ENCODE data around the gene SSH3.

SSH3 gene

DNA sequence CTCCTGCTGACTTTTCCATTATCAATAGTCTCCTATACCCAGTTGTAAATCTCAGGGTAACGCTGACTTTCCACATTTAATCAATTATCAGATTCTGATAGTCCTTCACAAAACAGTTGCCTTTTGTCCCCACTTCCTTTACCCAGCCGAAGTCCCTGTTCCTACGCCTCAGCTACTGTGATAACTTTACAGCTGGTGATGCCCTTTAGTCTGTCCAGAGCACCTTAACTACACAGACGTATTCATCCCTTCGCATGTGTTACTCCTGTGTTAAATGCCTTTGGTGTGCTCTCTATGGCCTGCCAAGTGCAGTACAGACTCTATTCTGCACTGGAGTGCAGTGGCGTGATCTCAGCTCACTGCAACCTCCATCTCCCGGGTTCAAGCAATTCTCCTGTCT is 20.2 kb downstream of the SSH3 start:
- ATAC-seq: no peak
- TF ChIP-seq, protein P1, sequence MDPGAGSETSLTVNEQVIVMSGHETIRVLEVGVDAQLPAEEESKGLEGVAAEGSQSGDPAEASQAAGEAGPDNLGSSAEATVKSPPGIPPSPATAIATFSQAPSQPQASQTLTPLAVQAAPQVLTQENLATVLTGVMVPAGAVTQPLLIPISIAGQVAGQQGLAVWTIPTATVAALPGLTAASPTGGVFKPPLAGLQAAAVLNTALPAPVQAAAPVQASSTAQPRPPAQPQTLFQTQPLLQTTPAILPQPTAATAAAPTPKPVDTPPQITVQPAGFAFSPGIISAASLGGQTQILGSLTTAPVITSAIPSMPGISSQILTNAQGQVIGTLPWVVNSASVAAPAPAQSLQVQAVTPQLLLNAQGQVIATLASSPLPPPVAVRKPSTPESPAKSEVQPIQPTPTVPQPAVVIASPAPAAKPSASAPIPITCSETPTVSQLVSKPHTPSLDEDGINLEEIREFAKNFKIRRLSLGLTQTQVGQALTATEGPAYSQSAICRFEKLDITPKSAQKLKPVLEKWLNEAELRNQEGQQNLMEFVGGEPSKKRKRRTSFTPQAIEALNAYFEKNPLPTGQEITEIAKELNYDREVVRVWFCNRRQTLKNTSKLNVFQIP (CRISPR knock-in tag; IDR thresholded peaks at IDR 0.05; ENCODE audit: borderline replicate concordance, low read depth): no peak
- TF ChIP-seq TOX (CRISPR knock-in tag; IDR thresholded peaks at IDR 0.05; ENCODE audit: borderline replicate concordance): no peak
- TF ChIP-seq, protein P2, sequence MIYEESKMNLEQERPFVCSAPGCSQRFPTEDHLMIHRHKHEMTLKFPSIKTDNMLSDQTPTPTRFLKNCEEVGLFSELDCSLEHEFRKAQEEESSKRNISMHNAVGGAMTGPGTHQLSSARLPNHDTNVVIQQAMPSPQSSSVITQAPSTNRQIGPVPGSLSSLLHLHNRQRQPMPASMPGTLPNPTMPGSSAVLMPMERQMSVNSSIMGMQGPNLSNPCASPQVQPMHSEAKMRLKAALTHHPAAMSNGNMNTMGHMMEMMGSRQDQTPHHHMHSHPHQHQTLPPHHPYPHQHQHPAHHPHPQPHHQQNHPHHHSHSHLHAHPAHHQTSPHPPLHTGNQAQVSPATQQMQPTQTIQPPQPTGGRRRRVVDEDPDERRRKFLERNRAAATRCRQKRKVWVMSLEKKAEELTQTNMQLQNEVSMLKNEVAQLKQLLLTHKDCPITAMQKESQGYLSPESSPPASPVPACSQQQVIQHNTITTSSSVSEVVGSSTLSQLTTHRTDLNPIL (CRISPR knock-in tag; IDR thresholded peaks at IDR 0.05; ENCODE audit: low read depth): no peak
- no peak for TF ChIP-seq RARB (CRISPR knock-in tag; IDR thresholded peaks at IDR 0.05)
- TF ChIP-seq CSDC2 (CRISPR knock-in tag; IDR thresholded peaks at IDR 0.05): no peak
- TF ChIP-seq ZC3H10 (CRISPR knock-in tag; IDR thresholded peaks at IDR 0.05): no peak
- no peak for TF ChIP-seq PPARA (CRISPR knock-in tag; IDR thresholded peaks at IDR 0.05; ENCODE audit: borderline replicate concordance)
- no peak for TF ChIP-seq ESRRG (CRISPR knock-in tag; IDR thresholded peaks at IDR 0.05)
- TF ChIP-seq ZNF70 (CRISPR knock-in tag; IDR thresholded peaks at IDR 0.05): no peak
- TF ChIP-seq ARNTL (CRISPR knock-in tag; IDR thresholded peaks at IDR 0.05; ENCODE audit: borderline replicate concordance, low read depth): no peak
- no peak for TF ChIP-seq ZFP30 (CRISPR knock-in tag; IDR thresholded peaks at IDR 0.05)

DNA sequence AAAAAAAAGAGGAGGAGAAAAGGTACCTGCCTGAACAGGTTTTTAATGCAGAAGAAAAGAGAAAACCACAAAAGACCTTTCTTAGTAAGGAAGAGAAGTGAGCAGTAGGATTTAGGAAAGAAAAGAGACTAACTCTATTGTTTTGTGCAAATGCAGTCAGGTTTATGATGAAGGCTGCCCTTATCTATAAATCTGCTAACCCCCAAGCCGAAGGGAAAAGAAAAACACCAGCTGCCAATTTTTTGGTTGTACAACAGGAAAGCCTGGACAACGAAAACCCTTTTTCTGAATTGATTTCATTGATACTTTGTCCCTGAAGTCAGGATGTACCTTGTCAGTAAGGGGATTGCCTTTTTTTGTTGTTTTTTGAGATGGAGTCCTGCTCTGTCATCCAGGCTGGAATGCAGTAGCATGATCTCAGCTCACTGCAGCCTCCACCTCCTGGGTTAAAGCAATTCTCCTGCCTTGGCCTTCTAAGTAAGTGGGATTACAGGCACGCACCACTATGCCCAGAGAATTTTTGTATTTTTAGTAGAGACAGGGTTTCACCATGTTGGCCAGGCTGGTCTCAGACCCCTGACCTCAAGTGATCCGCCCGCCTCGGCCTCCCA is 28.9 kb downstream of the SSH3 start:
- no peak for ATAC-seq
- TF ChIP-seq ZFP30 (CRISPR knock-in tag; IDR thresholded peaks at IDR 0.05) (no peak), ZNF565 (CRISPR knock-in tag; conservative IDR thresholded peaks at IDR 0.05; ENCODE audit: low read depth) (no peak), TOX (CRISPR knock-in tag; IDR thresholded peaks at IDR 0.05; ENCODE audit: borderline replicate concordance) (no peak), RARB (CRISPR knock-in tag; IDR thresholded peaks at IDR 0.05) (no peak), ZNF70 (CRISPR knock-in tag; IDR thresholded peaks at IDR 0.05) (no peak), ISL1 (CRISPR knock-in tag; IDR thresholded peaks at IDR 0.05) (no peak), ARNTL (CRISPR knock-in tag; IDR thresholded peaks at IDR 0.05; ENCODE audit: borderline replicate concordance, low read depth) (no peak), ZNF8 (CRISPR knock-in tag; IDR thresholded peaks at IDR 0.05) (no peak), CSDC2 (CRISPR knock-in tag; IDR thresholded peaks at IDR 0.05) (no peak), BACH2 (CRISPR knock-in tag; IDR thresholded peaks at IDR 0.05; ENCODE audit: borderline replicate concordance) (no peak)
- TF ChIP-seq, protein P3, sequence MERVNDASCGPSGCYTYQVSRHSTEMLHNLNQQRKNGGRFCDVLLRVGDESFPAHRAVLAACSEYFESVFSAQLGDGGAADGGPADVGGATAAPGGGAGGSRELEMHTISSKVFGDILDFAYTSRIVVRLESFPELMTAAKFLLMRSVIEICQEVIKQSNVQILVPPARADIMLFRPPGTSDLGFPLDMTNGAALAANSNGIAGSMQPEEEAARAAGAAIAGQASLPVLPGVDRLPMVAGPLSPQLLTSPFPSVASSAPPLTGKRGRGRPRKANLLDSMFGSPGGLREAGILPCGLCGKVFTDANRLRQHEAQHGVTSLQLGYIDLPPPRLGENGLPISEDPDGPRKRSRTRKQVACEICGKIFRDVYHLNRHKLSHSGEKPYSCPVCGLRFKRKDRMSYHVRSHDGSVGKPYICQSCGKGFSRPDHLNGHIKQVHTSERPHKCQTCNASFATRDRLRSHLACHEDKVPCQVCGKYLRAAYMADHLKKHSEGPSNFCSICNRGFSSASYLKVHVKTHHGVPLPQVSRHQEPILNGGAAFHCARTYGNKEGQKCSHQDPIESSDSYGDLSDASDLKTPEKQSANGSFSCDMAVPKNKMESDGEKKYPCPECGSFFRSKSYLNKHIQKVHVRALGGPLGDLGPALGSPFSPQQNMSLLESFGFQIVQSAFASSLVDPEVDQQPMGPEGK (CRISPR knock-in tag; IDR thresholded peaks at IDR 0.05; ENCODE audit: borderline replicate concordance): no peak
- TF ChIP-seq, protein P4, sequence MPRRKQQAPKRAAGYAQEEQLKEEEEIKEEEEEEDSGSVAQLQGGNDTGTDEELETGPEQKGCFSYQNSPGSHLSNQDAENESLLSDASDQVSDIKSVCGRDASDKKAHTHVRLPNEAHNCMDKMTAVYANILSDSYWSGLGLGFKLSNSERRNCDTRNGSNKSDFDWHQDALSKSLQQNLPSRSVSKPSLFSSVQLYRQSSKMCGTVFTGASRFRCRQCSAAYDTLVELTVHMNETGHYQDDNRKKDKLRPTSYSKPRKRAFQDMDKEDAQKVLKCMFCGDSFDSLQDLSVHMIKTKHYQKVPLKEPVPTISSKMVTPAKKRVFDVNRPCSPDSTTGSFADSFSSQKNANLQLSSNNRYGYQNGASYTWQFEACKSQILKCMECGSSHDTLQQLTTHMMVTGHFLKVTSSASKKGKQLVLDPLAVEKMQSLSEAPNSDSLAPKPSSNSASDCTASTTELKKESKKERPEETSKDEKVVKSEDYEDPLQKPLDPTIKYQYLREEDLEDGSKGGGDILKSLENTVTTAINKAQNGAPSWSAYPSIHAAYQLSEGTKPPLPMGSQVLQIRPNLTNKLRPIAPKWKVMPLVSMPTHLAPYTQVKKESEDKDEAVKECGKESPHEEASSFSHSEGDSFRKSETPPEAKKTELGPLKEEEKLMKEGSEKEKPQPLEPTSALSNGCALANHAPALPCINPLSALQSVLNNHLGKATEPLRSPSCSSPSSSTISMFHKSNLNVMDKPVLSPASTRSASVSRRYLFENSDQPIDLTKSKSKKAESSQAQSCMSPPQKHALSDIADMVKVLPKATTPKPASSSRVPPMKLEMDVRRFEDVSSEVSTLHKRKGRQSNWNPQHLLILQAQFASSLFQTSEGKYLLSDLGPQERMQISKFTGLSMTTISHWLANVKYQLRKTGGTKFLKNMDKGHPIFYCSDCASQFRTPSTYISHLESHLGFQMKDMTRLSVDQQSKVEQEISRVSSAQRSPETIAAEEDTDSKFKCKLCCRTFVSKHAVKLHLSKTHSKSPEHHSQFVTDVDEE (CRISPR knock-in tag; IDR thresholded peaks at IDR 0.05): no peak
- TF ChIP-seq, protein P1 (CRISPR knock-in tag; IDR thresholded peaks at IDR 0.05; ENCODE audit: borderline replicate concordance, low read depth): no peak
- TF ChIP-seq, protein P5, sequence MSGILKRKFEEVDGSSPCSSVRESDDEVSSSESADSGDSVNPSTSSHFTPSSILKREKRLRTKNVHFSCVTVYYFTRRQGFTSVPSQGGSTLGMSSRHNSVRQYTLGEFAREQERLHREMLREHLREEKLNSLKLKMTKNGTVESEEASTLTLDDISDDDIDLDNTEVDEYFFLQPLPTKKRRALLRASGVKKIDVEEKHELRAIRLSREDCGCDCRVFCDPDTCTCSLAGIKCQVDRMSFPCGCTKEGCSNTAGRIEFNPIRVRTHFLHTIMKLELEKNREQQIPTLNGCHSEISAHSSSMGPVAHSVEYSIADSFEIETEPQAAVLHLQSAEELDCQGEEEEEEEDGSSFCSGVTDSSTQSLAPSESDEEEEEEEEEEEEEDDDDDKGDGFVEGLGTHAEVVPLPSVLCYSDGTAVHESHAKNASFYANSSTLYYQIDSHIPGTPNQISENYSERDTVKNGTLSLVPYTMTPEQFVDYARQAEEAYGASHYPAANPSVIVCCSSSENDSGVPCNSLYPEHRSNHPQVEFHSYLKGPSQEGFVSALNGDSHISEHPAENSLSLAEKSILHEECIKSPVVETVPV (CRISPR knock-in tag; IDR thresholded peaks at IDR 0.05): no peak
